Inferior parietal cortex (tissue), 1 donor: ENCODE results near the gene RAD51C.
"Not testable (repeated sequence)": the region's sequence is repeated elsewhere in the genome, so short reads cannot be mapped to it uniquely, and the experiment has no call there.

Source experiments
- DNase-seq: peaks from one replicate; pipeline ENCODE4 v3.0.0-alpha.2; 2016; ENCODE audit errors: extremely low spot score

The RAD51C gene

GRCh38 chr17:58692239-58693055 lies at the start of gene RAD51C:
TSS of gene RAD51C (plus strand) at chr17:58692602. CDS start at chr17:58692644, 42 bp downstream.
- peak; percentile 90 for DNase-seq

- no peak for DNase-seq
Measured at GRCh38 chr17:58643147-58643546, 49.3 kb upstream of the RAD51C start.

- DNase-seq = no peak
Measured at GRCh38 chr17:58648236-58648635, 44.2 kb upstream of the RAD51C start.

GRCh38 chr17:58657962-58658803 lies 34.2 kb upstream of the RAD51C start:
- not testable (repeated sequence) for DNase-seq

- peak; percentile 93 for DNase-seq
Measured at GRCh38 chr17:58658804-58659713, 33.3 kb upstream of the RAD51C start.

GRCh38 chr17:58659714-58660084 lies 32.7 kb upstream of the RAD51C start:
- DNase-seq = not testable (repeated sequence)

- DNase-seq = no peak
Measured at GRCh38 chr17:58660621-58661020, 31.8 kb upstream of the RAD51C start.

GRCh38 chr17:58661499-58661898 lies 30.9 kb upstream of the RAD51C start:
- no peak for DNase-seq

GRCh38 chr17:58664302-58664701 lies 28.1 kb upstream of the RAD51C start:
- DNase-seq = no peak

GRCh38 chr17:58665946-58666857 lies 26.2 kb upstream of the RAD51C start:
- DNase-seq = no peak

GRCh38 chr17:58666858-58667267 lies 25.5 kb upstream of the RAD51C start:
- DNase-seq = peak; percentile 36

GRCh38 chr17:58667934-58668597 lies 24.3 kb upstream of the RAD51C start:
- no peak for DNase-seq

GRCh38 chr17:58668598-58668935 lies 23.8 kb upstream of the RAD51C start:
- no peak for DNase-seq

GRCh38 chr17:58669853-58670252 lies 22.5 kb upstream of the RAD51C start:
- no peak for DNase-seq

GRCh38 chr17:58671969-58672368 lies 20.4 kb upstream of the RAD51C start:
- DNase-seq = no peak

- DNase-seq = no peak
Measured at GRCh38 chr17:58677194-58677880, 15.1 kb upstream of the RAD51C start.

- DNase-seq = not testable (repeated sequence)
Measured at GRCh38 chr17:58678287-58678686, 14.1 kb upstream of the RAD51C start.

GRCh38 chr17:58679263-58680037 lies 13.0 kb upstream of the RAD51C start:
- peak; percentile 21 for DNase-seq

GRCh38 chr17:58680038-58680369 lies 12.4 kb upstream of the RAD51C start:
- no peak for DNase-seq
